ENCODE data around the gene AIF1. TPM values are rescaled to one million over a fixed set of nuclear protein-coding genes. Genes with fewer than 3 reads are reported as not detected.

Gene AIF1
- total and polyA plus RNA-seq, 2 donors (not counting 1 experiment from before 2014, with no cell fraction given), result not detected

- peaks cover 41% of the 10 kb centered on the region for H3K79me2 ChIP-seq (ENCODE audit: control insufficient read depth, insufficient read depth, low read length)
- H2AFZ ChIP-seq (ENCODE audit: low read length), result peak within 1 kb of the TSS; percentile 5
- H3K4me1 ChIP-seq (ENCODE audit: control insufficient read depth, extremely low read depth, insufficient read depth, low read length), result peaks cover 22% of the 10 kb centered on the region
- TF ChIP-seq CTCF (conservative IDR thresholded peaks at IDR 0.05 in 1 of 2, IDR thresholded peaks at IDR 0.05 in 1 of 2; ENCODE audit: low read depth in 1 of 2, low read length in 2 of 2), result no peak
- no peak for TF ChIP-seq EZH2 (IDR thresholded peaks at IDR 0.05; ENCODE audit: low read length, missing control alignments)
- H3K9ac ChIP-seq (ENCODE audit: insufficient read depth, low read length), result peak within 1 kb of the TSS; percentile 76
- DNase-seq (ENCODE audit: low read depth in 2 of 2), result peak; percentile 78 to 79
- no peaks in the 10 kb centered on the region for H3K9me3 ChIP-seq (ENCODE audit: control insufficient read depth, insufficient read depth, low read depth, low read length)
- peak within 1 kb of the TSS; percentile 90 to 99 (median 96) for H3K4me3 ChIP-seq (replicated peaks in 1 of 4; ENCODE audit: control extremely low read depth in 1 of 4, insufficient read depth in 1 of 4, low read depth in 3 of 4, low read length in 4 of 4)
- peaks cover 5% of the 10 kb centered on the region for H3K36me3 ChIP-seq (ENCODE audit: control insufficient read depth, insufficient read depth, low read length)
- H3K4me2 ChIP-seq (ENCODE audit: extremely low read depth, insufficient read depth, low read length), result peak within 1 kb of the TSS; percentile 100
- peak within 1 kb of the TSS; percentile 87 for H3K27ac ChIP-seq (ENCODE audit: insufficient read depth, low read length)
- no peaks in the 10 kb centered on the region for H4K20me1 ChIP-seq (ENCODE audit: control insufficient read depth, extremely low read depth, insufficient read depth, low read length)
- no peaks in the 10 kb centered on the region for H3K27me3 ChIP-seq (ENCODE audit: control insufficient read depth, insufficient read depth, low read length)
These were observed 45.6 kb downstream of the AIF1 start, which contains the start of gene C6orf47 for GRCh38 chr6:31660381-31661261. C6orf47 (minus strand) TSS chr6:31660778; CDS start chr6:31659947, 831 bp downstream.

DNA sequence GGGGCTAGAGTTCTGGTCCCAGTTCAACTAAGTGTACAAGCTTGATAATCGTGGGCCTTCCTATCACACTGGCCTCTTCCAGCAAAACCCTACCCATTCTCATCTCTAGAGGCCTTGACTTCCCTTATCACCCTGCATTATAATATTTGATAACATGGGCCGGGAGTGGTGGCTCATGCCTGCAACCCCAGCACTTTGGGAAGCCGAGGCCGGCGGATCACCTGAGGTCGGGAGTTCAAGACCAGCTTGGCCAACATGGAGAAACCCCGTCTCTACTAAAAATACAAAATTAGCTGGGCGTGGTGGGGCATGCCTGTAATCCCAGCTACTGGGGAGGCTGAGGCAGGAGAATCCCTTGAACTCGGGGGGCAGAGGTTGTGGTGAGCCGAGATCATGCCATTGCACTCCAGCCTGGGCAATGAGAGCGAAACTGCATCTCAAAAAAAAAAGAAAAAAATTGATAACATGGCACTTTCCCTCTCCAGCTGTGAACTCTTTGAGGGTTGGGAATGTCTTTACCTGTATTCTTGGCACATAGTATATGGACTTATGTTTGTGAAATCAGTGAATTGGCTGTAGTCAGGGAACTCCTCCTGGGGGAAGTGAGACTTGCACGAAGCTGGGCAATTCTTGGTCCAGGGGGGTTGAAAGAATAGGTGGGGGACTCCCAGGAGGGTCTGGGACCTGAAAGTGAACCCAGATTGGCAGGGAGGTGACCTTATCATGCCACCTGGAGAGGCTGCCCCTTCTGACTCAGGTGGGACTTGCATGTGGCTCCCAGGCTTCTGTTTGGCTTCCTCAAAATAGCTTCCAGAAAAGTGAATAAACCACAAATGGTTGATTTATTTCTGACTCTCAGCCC, 46.5 kb downstream of the AIF1 start:
- Histone ChIP-seq H3K4me2 (ENCODE audit: extremely low read depth, insufficient read depth, low read length) (peak overlapping the region; percentile 100), H3K36me3 (ENCODE audit: control insufficient read depth, insufficient read depth, low read length) (peaks cover 5% of the 10 kb centered on the region), H2AFZ (ENCODE audit: low read length) (no peak overlapping the region), H3K27ac (ENCODE audit: insufficient read depth, low read length) (peak overlapping the region; percentile 87), H3K9me3 (ENCODE audit: control insufficient read depth, insufficient read depth, low read depth, low read length) (no peaks in the 10 kb centered on the region), H3K79me2 (ENCODE audit: control insufficient read depth, insufficient read depth, low read length) (peaks cover 45% of the 10 kb centered on the region), H3K4me1 (ENCODE audit: control insufficient read depth, extremely low read depth, insufficient read depth, low read length) (peaks cover 22% of the 10 kb centered on the region), H3K9ac (ENCODE audit: insufficient read depth, low read length) (no peak overlapping the region), H3K27me3 (ENCODE audit: control insufficient read depth, insufficient read depth, low read length) (no peaks in the 10 kb centered on the region), H3K4me3 (replicated peaks in 1 of 4; ENCODE audit: control extremely low read depth in 1 of 4, insufficient read depth in 1 of 4, low read depth in 3 of 4, low read length in 4 of 4) (peak overlapping the region in 3 of 4 experiments; percentile 59 to 99 (median 96)), H4K20me1 (ENCODE audit: control insufficient read depth, extremely low read depth, insufficient read depth, low read length) (no peaks in the 10 kb centered on the region)
- no peak for DNase-seq (ENCODE audit: low read depth in 2 of 2)
- TF ChIP-seq EZH2 (IDR thresholded peaks at IDR 0.05; ENCODE audit: low read length, missing control alignments), result no peak
- TF ChIP-seq CTCF (conservative IDR thresholded peaks at IDR 0.05 in 1 of 2, IDR thresholded peaks at IDR 0.05 in 1 of 2; ENCODE audit: low read depth in 1 of 2, low read length in 2 of 2), result no peak

All from fibroblast of lung (primary cell).